ENCODE measurements around the gene ABCA6. TPM values are rescaled to one million over a fixed set of nuclear protein-coding genes. Genes with fewer than 3 reads are reported as not detected.
A peak's percentile ranks its signal among the peaks of the same experiment; 100 is the strongest.

Gene ABCA6
- total RNA-seq, 6 experiments from 2014 or later, result 0.07 TPM; not detected in 5

GRCh38 chr17:69048634-69049033, 93.1 kb downstream of the ABCA6 start:
- no peak for TF ChIP-seq CTCF (IDR thresholded peaks at IDR 0.05)
- Mint-ChIP-seq H3K9me3 (peaks cover 28% of the 10 kb centered on the region), H3K4me3 (no peak overlapping the region)

GRCh38 chr17:69047368-69048263, 94.1 kb downstream of the ABCA6 start:
- TF ChIP-seq CTCF (IDR thresholded peaks at IDR 0.05), result no peak
- H3K27me3 Mint-ChIP-seq (ENCODE audit: insufficient read depth), result no peaks in the 10 kb centered on the region
- H3K4me1 Mint-ChIP-seq (ENCODE audit: low read depth), result no peaks in the 10 kb centered on the region
- H3K9me3 Mint-ChIP-seq, result peaks cover 22% of the 10 kb centered on the region
- DNase-seq, result peak; percentile 8
- H3K36me3 Mint-ChIP-seq (ENCODE audit: low read depth), result no peaks in the 10 kb centered on the region
- no peak overlapping the region for H3K4me3 Mint-ChIP-seq
- H3K27ac Mint-ChIP-seq, result no peak overlapping the region

More at GRCh38 chr17:69048634-69049033, 93.1 kb downstream of the ABCA6 start:
- no peak overlapping the region for H3K27ac Mint-ChIP-seq
- no peaks in the 10 kb centered on the region for H3K36me3 Mint-ChIP-seq (ENCODE audit: low read depth)
- no peaks in the 10 kb centered on the region for H3K4me1 Mint-ChIP-seq (ENCODE audit: low read depth)
- no peak for DNase-seq
- H3K27me3 Mint-ChIP-seq (ENCODE audit: insufficient read depth), result no peaks in the 10 kb centered on the region

GRCh38 chr17:69046121-69046807, 95.4 kb downstream of the ABCA6 start:
- no peak for DNase-seq
- Mint-ChIP-seq H3K27ac (no peak overlapping the region), H3K27me3 (ENCODE audit: insufficient read depth) (no peaks in the 10 kb centered on the region), H3K4me1 (ENCODE audit: low read depth) (no peaks in the 10 kb centered on the region), H3K36me3 (ENCODE audit: low read depth) (no peaks in the 10 kb centered on the region), H3K4me3 (no peak overlapping the region), H3K9me3 (peaks cover 25% of the 10 kb centered on the region)
- no peak for TF ChIP-seq CTCF (IDR thresholded peaks at IDR 0.05)

- Mint-ChIP-seq H3K27me3 (ENCODE audit: insufficient read depth) (no peaks in the 10 kb centered on the region), H3K36me3 (ENCODE audit: low read depth) (no peaks in the 10 kb centered on the region), H3K4me1 (ENCODE audit: low read depth) (no peaks in the 10 kb centered on the region), H3K9me3 (peaks cover 21% of the 10 kb centered on the region), H3K4me3 (no peak overlapping the region), H3K27ac (no peak overlapping the region)
- no peak for DNase-seq
- no peak for TF ChIP-seq CTCF (IDR thresholded peaks at IDR 0.05)
Observed at GRCh38 chr17:69045646-69046045, 96.0 kb downstream of the ABCA6 start.

GRCh38 chr17:69044371-69044770, 97.3 kb downstream of the ABCA6 start:
- no peaks in the 10 kb centered on the region for H3K27me3 Mint-ChIP-seq (ENCODE audit: insufficient read depth)
- H3K36me3 Mint-ChIP-seq (ENCODE audit: low read depth), result no peaks in the 10 kb centered on the region
- no peak overlapping the region for H3K4me3 Mint-ChIP-seq
- no peaks in the 10 kb centered on the region for H3K4me1 Mint-ChIP-seq (ENCODE audit: low read depth)
- DNase-seq, result no peak
- no peak for TF ChIP-seq CTCF (IDR thresholded peaks at IDR 0.05)
- H3K9me3 Mint-ChIP-seq, result peaks cover 34% of the 10 kb centered on the region
- H3K27ac Mint-ChIP-seq, result no peak overlapping the region
